Vagina (tissue), 2 donors: ENCODE results near the gene CRYBG1.

Source experiments
- POLR2A ChIP-seq, 2 donors: fragments of 450-650 bp; IDR thresholded peaks; one replicate each; pipeline ENCODE4 v1.6.1; 2017; ENCODE audit warnings: antibody characterized with exemption in 2 of 2, mild to moderate bottlenecking in 2 of 2, moderate library complexity in 2 of 2
- POLR2AphosphoS5 ChIP-seq, 2 donors: sonication (generic); formaldehyde crosslinking; IDR thresholded peaks; one replicate each; pipeline ENCODE4 v1.9.0; 2017; ENCODE audit warnings: antibody characterized with exemption in 2 of 2, mild to moderate bottlenecking in 2 of 2, low read depth in 1 of 2; ENCODE audit not compliant: insufficient read depth in 1 of 2
- TF ChIP-seq, protein P1 (sequence below), 3 experiments: fragments of 450-650 bp in 2 of 3; fragments of 200-600 bp in 1 of 3; sonication (generic) in 1 of 3; IDR thresholded peaks; one replicate each; pipeline ENCODE4 v1.5.1; 2017 to 2019; ENCODE audit warnings: antibody characterized with exemption in 3 of 3, mild to moderate bottlenecking in 2 of 3, moderate library complexity in 2 of 3

DNA sequence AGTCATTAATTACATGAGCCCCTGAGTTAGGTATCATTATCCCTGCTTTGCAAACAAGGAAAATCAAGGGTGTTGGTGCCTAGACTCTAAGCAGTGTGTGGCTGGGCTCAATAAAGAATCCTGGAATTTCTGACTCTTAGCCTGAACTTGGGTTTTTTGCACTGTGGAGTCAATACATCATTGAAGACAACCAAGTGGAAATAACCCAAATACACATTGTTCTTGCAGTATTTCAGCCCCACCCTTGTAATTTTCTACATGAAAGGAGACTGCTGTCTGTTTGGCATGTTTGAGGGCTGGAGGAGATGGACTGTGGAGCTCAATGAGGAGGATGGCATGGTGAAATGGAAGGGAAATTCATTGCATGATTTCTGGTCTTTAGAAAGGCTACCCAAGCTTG, 110.3 kb downstream of the CRYBG1 start:
- TF ChIP-seq, protein P1, sequence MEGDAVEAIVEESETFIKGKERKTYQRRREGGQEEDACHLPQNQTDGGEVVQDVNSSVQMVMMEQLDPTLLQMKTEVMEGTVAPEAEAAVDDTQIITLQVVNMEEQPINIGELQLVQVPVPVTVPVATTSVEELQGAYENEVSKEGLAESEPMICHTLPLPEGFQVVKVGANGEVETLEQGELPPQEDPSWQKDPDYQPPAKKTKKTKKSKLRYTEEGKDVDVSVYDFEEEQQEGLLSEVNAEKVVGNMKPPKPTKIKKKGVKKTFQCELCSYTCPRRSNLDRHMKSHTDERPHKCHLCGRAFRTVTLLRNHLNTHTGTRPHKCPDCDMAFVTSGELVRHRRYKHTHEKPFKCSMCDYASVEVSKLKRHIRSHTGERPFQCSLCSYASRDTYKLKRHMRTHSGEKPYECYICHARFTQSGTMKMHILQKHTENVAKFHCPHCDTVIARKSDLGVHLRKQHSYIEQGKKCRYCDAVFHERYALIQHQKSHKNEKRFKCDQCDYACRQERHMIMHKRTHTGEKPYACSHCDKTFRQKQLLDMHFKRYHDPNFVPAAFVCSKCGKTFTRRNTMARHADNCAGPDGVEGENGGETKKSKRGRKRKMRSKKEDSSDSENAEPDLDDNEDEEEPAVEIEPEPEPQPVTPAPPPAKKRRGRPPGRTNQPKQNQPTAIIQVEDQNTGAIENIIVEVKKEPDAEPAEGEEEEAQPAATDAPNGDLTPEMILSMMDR (IDR thresholded peaks at IDR 0.05) = no peak
- no peak for TF ChIP-seq POLR2AphosphoS5 (IDR thresholded peaks at IDR 0.05; ENCODE audit: insufficient read depth in 1 of 2, low read depth in 1 of 2)
- TF ChIP-seq POLR2A (IDR thresholded peaks at IDR 0.05) = no peak
